Fibroblast of mammary gland (primary cell): ENCODE measurements around the gene IDUA.

Experiments
- DNase-seq: peaks from one replicate; pipeline ENCODE4 v3.0.0-alpha.2; 2010; ENCODE audit warnings: low read depth
- H3K4me3 ChIP-seq: 2 replicates; pipeline ENCODE4 v1.5.1; 2011; ENCODE audit warnings: low read depth, mild to moderate bottlenecking, low read length, moderate library complexity; ENCODE audit not compliant: control insufficient read depth
- TF ChIP-seq, protein P1 (sequence below): conservative IDR thresholded peaks from 2 replicates; pipeline ENCODE4 v1.5.1; 2011; ENCODE audit warnings: low read depth, low read length, inconsistent platforms; ENCODE audit not compliant: control insufficient read depth, insufficient read depth

The IDUA gene

DNA sequence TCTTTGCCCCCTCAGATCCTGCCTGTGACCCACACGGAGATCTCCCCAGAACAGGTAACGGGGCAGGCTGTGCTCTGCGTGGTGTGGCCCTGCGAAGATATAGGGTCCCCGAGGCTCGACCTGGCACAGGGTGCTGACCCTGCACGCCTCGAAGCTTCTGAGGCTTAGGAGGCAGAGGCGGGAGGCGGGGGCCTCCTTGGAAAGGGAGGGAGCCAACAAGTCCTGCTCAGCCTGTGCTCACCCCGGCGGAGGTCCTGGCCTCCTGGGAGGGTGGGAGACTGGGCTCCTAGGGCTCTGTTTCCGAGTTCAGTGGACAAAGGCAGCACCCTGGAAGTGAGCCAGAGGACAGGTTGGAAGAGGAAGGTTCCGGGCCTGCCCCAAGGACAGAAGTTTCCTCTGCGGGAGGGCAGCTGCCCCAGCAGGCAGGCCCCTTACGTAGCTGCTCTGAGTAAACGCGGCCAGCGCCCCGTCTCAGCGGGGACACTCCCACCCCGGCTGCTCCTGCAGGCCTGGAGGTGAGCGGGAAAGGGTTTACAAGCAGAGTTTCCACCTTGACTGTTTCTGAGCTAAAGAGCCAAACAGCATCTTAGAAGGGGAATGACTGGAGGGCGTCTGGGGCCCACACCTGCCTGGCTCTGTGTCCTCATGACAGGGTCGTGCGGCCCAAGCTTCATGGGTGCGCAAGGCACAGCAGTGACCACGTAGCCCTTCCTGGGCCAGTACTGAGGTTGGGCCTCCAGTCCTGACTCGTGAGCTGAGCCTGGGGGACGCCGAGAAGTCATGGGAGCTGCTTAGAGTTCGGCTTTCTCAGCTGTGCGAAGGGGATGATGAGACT, 38.5 kb upstream of the IDUA start:
- TF ChIP-seq, protein P1, sequence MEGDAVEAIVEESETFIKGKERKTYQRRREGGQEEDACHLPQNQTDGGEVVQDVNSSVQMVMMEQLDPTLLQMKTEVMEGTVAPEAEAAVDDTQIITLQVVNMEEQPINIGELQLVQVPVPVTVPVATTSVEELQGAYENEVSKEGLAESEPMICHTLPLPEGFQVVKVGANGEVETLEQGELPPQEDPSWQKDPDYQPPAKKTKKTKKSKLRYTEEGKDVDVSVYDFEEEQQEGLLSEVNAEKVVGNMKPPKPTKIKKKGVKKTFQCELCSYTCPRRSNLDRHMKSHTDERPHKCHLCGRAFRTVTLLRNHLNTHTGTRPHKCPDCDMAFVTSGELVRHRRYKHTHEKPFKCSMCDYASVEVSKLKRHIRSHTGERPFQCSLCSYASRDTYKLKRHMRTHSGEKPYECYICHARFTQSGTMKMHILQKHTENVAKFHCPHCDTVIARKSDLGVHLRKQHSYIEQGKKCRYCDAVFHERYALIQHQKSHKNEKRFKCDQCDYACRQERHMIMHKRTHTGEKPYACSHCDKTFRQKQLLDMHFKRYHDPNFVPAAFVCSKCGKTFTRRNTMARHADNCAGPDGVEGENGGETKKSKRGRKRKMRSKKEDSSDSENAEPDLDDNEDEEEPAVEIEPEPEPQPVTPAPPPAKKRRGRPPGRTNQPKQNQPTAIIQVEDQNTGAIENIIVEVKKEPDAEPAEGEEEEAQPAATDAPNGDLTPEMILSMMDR, result no peak
- H3K4me3 ChIP-seq, result no peak overlapping the region
- DNase-seq, result no peak

DNA sequence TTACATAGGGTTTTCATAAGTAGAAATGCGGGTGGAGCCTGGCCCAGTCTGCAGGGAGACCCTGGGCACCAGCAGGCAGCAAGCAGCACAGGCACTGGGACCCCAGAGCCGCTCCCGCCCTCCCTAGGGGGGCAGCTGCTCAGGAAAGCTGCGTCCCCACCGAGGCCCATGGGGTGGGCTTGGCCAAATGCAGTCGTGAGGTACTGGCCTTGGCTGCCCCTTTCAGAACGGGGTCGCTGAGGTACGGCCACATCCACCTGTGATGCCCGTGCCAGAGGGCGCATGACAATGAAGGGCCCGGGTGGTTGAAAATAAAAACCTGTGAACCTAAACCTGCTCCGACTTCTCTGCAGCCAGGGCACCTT, 37.9 kb upstream of the IDUA start:
- TF ChIP-seq, protein P1, result no peak
- H3K4me3 ChIP-seq, result no peak overlapping the region
- DNase-seq, result no peak

DNA sequence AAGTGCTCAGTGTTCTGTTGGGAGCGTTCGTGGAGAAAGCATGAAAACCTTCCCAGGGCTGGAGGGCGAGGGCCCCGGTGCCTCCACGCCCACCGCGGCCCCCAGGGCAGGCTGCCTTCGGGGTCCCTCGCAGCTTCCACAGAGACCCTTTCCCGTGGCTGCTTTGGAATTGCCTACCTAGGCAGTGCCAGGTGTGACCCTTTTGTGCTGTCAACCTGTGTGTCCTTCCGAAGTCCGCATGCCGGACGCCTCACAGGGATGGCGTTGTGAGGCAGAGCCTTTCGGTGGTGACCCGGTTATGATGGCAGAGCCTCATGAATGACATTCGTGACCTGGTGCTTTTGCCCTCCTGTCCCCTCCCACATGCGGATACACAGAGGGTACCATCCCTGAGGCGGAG, 37.2 kb upstream of the IDUA start:
- no peak for DNase-seq
- TF ChIP-seq, protein P1, result no peak
- no peak overlapping the region for H3K4me3 ChIP-seq

DNA sequence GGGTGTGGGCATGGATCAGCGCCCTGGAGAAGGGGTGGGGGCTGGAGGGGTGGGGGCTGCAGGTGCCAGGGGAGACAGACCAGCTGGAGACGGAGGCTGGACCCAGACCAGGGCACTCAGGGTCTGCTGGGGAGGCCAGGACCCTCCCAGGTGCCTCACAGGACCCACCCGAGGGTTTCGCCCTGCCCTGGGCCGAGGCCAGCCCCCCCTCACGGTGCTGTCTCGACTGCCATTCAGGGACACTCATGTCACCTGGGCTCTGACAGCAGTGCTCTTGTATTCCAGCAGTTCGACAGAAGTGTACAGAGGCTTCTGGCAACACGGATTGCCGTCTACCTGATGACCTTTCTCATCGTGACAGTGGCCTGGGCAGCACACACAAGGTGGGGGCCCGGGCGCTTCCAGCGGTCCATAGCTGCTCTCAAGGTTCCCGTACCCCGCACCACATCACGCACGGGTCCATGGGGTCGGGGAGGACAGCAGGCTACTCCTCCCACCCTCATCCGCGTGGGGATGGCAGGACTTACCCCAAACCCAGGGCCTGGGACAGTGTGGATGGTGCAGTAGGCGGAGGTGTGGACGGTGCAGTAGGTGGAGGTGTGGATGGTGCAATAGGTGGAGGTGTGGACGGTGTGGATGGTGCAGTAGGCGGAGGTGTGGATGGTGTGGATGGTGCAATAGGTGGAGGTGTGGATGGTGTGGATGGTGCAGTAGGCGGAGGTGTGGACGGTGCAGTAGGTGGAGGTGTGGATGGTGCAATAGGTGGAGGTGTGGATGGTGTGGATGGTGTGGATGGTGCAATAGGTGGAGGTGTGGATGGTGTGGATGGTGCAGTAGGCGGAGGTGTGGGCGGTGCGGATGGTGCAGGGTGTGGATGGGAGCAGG, 36.5 kb upstream of the IDUA start:
- TF ChIP-seq, protein P1, result no peak
- no peak overlapping the region for H3K4me3 ChIP-seq
- DNase-seq, result no peak

DNA sequence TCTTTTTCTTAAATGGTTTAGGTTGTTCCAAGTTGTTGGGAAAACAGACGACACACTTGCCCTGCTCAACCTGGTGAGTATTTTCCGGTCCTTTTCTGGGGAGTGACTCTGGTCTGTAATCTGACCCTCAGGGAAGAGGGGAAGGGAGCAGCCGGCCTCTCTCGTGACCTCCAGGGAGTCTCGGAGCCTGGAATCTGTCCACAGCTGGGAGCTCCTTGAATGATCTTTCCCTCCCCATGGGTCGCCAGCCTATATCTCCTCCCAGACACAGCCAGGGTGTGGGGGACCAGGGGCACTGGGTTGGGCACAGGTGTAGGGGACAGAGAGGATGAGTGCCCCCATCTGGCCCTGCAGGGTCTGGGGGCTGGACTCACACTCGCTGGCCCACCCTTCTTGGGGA, 35.7 kb upstream of the IDUA start:
- H3K4me3 ChIP-seq, result no peak overlapping the region
- no peak for DNase-seq
- TF ChIP-seq, protein P1, result no peak

DNA sequence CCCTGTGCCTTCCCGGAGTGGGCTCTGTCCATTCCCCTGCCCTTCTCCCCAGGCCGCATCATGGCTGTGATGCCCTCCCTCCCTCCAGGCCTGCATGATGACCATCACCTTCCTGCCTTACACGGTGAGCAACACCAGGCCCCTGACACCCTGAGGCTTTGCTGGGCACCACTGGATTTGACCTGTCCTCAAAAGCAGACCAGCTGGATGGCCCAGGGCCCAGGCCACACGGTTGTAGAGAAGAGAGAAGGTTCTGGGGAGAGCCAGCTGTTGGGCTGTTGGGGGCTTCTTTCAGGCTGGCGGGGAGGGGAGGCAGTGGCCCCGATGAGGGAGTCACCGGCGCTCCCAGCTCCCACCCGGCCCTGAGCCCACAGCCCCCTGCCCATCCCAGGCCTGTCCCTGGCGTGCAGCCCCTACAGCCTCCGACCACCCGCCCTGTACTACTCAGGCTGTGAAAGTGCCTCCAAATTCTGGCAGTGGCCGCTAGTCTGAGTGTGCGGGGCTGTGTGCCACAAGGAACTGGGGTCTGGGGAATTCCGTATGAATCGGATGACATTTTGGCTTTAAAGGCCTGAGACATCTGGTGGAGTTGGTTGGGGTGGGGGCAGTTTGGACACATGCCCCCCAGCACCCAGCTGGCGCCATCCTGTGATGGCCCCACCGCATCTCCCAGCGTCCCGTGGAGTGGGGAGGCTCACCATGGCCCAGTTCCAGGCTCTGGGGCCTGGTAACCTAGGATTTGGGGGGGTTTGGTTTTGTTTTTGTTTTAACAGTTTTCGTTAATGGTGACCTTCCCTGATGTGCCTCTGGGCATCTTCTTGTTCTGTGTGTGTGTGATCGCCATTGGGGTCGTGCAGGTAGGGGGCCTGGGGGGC, 35.0 kb upstream of the IDUA start:
- DNase-seq, result no peak
- no peak overlapping the region for H3K4me3 ChIP-seq
- TF ChIP-seq, protein P1, result no peak
